ENCODE data around the gene ARID3A.

The ARID3A gene

GRCh38 chr19:947090-947706, 21.4 kb downstream of the ARID3A start:
- TF ChIP-seq, protein P1, sequence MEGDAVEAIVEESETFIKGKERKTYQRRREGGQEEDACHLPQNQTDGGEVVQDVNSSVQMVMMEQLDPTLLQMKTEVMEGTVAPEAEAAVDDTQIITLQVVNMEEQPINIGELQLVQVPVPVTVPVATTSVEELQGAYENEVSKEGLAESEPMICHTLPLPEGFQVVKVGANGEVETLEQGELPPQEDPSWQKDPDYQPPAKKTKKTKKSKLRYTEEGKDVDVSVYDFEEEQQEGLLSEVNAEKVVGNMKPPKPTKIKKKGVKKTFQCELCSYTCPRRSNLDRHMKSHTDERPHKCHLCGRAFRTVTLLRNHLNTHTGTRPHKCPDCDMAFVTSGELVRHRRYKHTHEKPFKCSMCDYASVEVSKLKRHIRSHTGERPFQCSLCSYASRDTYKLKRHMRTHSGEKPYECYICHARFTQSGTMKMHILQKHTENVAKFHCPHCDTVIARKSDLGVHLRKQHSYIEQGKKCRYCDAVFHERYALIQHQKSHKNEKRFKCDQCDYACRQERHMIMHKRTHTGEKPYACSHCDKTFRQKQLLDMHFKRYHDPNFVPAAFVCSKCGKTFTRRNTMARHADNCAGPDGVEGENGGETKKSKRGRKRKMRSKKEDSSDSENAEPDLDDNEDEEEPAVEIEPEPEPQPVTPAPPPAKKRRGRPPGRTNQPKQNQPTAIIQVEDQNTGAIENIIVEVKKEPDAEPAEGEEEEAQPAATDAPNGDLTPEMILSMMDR (IDR thresholded peaks at IDR 0.05; ENCODE audit: low read depth, low read length): no peak
- DNase-seq (ENCODE audit: extremely low read depth, low read depth): no peak

DNA sequence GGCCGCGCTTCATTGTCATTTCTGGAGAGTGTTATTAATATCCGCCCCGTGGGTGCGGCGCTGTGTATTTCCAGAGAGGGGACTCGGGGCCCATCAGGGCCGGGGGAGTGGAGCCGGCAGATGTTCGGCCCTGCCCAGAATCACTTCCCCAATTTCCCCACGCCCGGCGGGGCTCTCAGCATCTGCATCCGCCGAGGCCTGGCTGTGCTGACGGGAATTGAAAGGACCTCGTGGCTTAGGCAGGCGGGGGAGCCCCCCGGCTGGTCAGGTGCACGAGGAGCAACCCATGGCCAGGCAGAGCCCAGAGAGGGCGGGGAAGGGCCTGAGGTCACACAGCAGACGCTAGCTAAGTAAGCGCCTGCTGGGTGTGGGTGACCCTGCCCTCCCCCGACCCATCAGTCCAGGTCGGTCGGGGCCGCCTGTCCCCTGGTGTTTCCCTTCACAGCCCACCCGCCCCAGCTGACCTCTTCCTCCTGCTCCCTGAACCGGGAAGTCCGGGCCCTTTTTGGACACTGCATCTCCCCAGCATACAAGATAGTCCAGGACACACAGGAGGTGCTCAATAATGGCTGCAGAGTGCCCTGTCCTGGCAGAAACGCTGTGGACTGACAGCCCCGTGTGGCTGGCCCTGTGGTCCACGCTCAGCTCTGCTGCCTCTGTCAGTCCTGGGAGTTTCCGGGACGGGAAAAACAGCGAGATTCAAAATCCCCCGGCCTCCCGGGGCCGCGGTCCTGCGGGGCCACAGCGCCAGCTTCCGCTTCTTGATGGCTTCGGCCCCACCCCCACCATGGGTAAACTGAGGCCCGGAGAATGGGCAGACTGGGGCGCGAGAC, 22.1 kb downstream of the ARID3A start:
- TF ChIP-seq, protein P1 (IDR thresholded peaks at IDR 0.05; ENCODE audit: low read depth, low read length): no peak
- no peak for DNase-seq (ENCODE audit: extremely low read depth, low read depth)

DNA sequence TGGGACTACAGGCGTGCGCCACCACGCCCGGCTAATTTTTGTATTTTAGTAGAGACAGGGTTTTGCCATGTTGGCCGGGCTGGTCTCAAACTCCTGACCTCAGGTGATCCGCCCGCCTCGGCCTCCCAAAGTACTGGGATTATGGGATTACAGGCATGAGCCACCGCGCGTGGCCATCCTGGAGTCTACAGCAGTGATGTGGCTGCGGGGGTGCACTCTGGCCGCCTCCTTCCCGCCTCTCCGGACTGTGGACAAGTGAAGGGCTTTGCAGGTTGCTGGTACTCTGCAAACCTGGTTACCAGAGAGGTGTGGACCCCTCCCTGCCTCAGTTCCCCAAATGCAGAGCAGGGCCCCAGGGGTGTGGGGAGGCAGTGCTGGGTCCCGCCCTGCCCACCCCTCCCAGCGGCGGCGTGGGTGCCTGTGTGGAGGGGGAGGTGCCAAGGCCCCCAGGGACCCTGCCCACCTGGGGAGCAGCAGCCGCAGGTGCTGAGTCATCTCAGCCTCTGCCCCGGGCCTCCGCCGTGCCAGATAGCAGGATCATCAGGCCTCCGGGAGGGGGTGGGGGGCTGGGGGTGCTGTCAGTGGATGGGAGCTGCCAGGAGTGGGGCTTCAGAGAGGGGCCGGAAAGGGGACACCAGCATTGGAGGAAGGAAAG, 23.1 kb downstream of the ARID3A start:
- TF ChIP-seq, protein P1 (IDR thresholded peaks at IDR 0.05; ENCODE audit: low read depth, low read length): no peak
- no peak for DNase-seq (ENCODE audit: extremely low read depth, low read depth)

DNA sequence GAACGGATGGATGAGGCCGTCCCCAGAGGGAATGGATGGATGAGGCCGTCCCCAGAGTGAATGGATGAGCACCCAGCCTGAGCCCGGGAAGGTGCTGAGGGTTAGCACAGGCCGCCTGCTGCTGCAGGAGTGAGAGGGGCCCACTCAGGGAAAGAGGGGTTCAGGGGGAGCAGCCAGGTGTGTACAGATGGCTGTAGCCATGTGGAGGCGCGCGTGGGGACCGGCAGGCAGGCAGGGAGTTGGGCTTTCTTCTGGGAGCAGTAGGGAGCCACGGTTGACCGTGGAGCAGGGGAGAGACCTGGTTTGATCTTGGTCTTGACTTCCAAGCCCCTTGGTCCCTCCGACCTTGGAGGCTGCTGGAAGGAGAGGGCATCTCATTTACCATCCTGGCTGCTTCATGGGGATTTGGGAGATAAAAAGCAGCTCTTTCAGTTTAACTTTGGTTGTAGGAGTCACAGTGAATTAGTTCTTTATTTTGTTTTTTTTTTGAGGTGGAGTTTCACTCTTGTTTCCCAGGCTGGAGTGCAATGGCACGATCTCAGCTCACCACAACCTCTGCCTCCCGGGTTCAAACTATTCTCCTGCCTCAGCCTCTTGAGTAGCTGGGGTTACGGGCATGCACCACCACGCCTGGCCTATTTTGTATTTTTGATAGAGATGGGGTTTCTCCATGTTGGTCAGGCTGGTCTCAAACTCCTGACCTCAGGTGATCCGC, 24.7 kb downstream of the ARID3A start:
- no peak for DNase-seq (ENCODE audit: extremely low read depth, low read depth)
- TF ChIP-seq, protein P1 (IDR thresholded peaks at IDR 0.05; ENCODE audit: low read depth, low read length): no peak

DNA sequence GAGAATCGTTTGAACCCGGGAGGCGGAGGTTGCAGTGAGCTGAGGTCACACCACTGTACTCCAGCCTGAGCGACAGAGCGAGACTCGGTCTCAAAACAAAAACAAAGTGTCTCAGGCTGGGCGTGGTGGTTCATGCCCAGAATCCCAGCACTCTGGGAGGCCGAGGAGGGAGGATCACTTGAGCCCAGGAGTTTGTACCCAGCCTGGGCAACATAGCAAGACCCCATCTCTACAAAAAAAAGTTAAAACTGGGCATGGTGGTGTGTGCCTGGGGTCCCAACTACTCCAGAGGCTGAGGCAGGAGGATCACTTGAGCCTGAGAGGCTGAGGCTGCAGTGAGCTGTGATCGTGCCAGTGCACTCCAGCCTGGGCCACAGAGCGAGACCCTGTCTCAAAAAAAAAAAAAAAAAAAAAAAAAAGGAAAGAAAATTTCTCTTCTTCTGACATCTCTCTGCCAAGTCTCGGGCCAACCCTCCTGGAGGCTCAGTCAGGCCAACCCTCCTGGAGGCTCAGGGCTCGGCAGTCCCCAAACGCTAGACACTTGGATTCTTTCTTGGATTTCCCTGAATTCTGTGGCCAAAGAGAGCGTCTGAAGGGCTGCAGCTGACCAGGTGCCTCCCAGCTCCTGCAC, 26.3 kb downstream of the ARID3A start:
- TF ChIP-seq, protein P1 (IDR thresholded peaks at IDR 0.05; ENCODE audit: low read depth, low read length): no peak
- DNase-seq (ENCODE audit: extremely low read depth, low read depth): no peak

GRCh38 chr19:952680-953444, 27.0 kb downstream of the ARID3A start:
- DNase-seq (ENCODE audit: extremely low read depth, low read depth): no peak
- TF ChIP-seq, protein P1 (IDR thresholded peaks at IDR 0.05; ENCODE audit: low read depth, low read length): no peak
